Heart left ventricle (tissue), 13 donors: ENCODE measurements around the gene ANKRD30B.
"Not testable (repeated sequence)": the region's sequence is repeated elsewhere in the genome, so short reads cannot be mapped to it uniquely, and the experiment has no call there.

ENCODE experiments used
- CTCF ChIP-seq, 12 donors: fragments of 200-600 bp; sonication (generic) in 4 of 12; IDR thresholded peaks; one replicate each; pipeline versions ENCODE4 v1.5.0 to v1.8.0; 2018 to 2022; ENCODE audit warnings: antibody characterized with exemption in 12 of 12, mild to moderate bottlenecking in 5 of 12
- POLR2A ChIP-seq, 2 donors: fragments of 450-650 bp; IDR thresholded peaks; one replicate each; pipeline ENCODE4 v1.6.1; 2017; ENCODE audit warnings: antibody characterized with exemption in 2 of 2, mild to moderate bottlenecking in 2 of 2, moderate library complexity in 2 of 2
- donor health status: ischemic (EF 13 %, LVEDD 7.1; RV severe dilation, severe dysfunction).
- donor health status: DM: no; HTN: yes; CAD: no.
- donor health status: DM: no; HTN: no; CAD: no.
- donor health status: ischemic (EF 25% LVEDD 6.9; RV normal size, moderate dysfunction).
- donor health status: ischemic (EF 25% LVEDD 5.7; RV mildly dilated, moderate dysfunction).
- donor health status: ischemic (EF 35%, LVEDD 5.7; RV mildly dilated, moderate dysfunction).
- donor health status: nonischemic (EF 11% LVEDD 7.7; RV severe dilation, severe dysfunction).
- donor health status: DM: yes; HTN: yes; CAD: no.
- donor health status: PGD.
- donor health status: ischemic (EF 29% LVEDD 5.4; RV normal size, mild dysfunction).
- donor health status: nonischemic (EF 23%, LVEDD 6.1; RV moderate dilation, normal function).

- not testable (repeated sequence) for TF ChIP-seq CTCF, POLR2A (IDR thresholded peaks at IDR 0.05)
These were observed 130.9 kb downstream of the ANKRD30B start for GRCh38 chr18:14878826-14879225.
